ENCODE data around the gene SH3GL1. TPM values are rescaled to one million over a fixed set of nuclear protein-coding genes. Genes with fewer than 3 reads are reported as not detected.
A peak's percentile ranks its signal among the peaks of the same experiment; 100 is the strongest.

SH3GL1 gene
- total and polyA plus RNA-seq, 11 donors: 14.4 to 43.6 (median 22.2) TPM

GRCh38 chr19:4379383-4380253 is 20.7 kb downstream of the SH3GL1 start:
- Histone ChIP-seq H3K9me3 (no peaks in the 10 kb centered on the region), H3K27me3 (no peaks in the 10 kb centered on the region), H3K4me3 (peak overlapping the region in 3 of 12 donors; percentile 1 to 25 (median 10)), H3K27ac (peak overlapping the region in 11 of 12 donors; percentile 7 to 85 (median 72)), H3K36me3 (peaks cover 0 to 23% (median 5%) of the 10 kb centered on the region in 9 donors), H3K4me1 (peaks cover 10 to 60% (median 47%) of the 10 kb centered on the region in 12 donors)
- intact Hi-C loops (cut with DNase I): loop anchor here in 1 of 10 donors (2.0 kb wide), 1 partner anchor 13 kb away; no protein-coding TSS in a partner anchor
- DNase-seq (no peak), ATAC-seq (peak in 3 of 4 donors; percentile 5 to 30 (median 11))
- 51 to 64% (median 57%) methylated on average over 18 to 20 of the region's 20 CpGs for WGBS, 4 donors
- TF ChIP-seq CTCF (IDR thresholded peaks at IDR 0.05) (no peak), POLR2A (IDR thresholded peaks at IDR 0.05) (no peak)

- 93 to 96% (median 95%) methylated on average over 11 of the region's 11 CpGs for WGBS, 4 donors
- H3K4me1 ChIP-seq: peaks cover 16 to 67% (median 55%) of the 10 kb centered on the region in 12 donors
- peak overlapping the region in 5 of 12 donors; percentile 8 to 85 (median 79) for H3K27ac ChIP-seq
- no peaks in the 10 kb centered on the region for H3K27me3 ChIP-seq
- no peaks in the 10 kb centered on the region for H3K9me3 ChIP-seq
- ATAC-seq (no peak), DNase-seq (no peak)
- no peak overlapping the region for H3K4me3 ChIP-seq
- TF ChIP-seq CTCF (IDR thresholded peaks at IDR 0.05) (no peak), POLR2A (IDR thresholded peaks at IDR 0.05) (no peak)
- peaks cover 0 to 16% (median 0%) of the 10 kb centered on the region in 9 donors for H3K36me3 ChIP-seq
- intact Hi-C loops (cut with DNase I): loop anchor here in 1 of 10 donors (2.0 kb wide), 1 partner anchor 14 kb away; no protein-coding TSS in a partner anchor
Measured at GRCh38 chr19:4378886-4379285, 21.5 kb downstream of the SH3GL1 start.

GRCh38 chr19:4376991-4377781 is 23.2 kb downstream of the SH3GL1 start:
- peaks cover 0 to 8% (median 0%) of the 10 kb centered on the region in 9 donors for H3K36me3 ChIP-seq
- 65 to 87% (median 85%) methylated on average over 8 to 23 of the region's 23 CpGs for WGBS, 4 donors
- intact Hi-C loops (cut with DNase I): no loop called here
- H3K9me3 ChIP-seq: no peaks in the 10 kb centered on the region
- no peak overlapping the region for H3K27ac ChIP-seq
- ATAC-seq (no peak), DNase-seq (no peak)
- no peak overlapping the region for H3K4me3 ChIP-seq
- H3K4me1 ChIP-seq: peaks cover 24 to 84% (median 72%) of the 10 kb centered on the region in 12 donors
- no peaks in the 10 kb centered on the region for H3K27me3 ChIP-seq
- no peak for TF ChIP-seq POLR2A (IDR thresholded peaks at IDR 0.05)
- no peak for TF ChIP-seq CTCF (IDR thresholded peaks at IDR 0.05)

DNA sequence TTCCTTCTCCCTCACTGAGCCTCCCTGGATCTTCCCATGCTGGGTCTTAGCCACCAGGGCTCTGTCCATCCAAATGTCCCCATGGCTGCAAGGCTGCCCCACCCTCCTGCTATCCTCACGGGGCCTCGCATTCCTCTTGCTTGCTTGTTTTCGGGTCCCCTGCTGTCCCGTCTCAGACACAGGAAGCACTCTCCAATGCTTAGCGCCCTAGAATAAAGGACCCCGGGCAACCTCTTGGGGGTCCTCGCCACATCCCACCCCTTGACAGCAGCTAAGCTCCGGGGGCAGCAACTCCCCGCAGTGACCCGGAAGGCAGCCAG is 23.7 kb downstream of the SH3GL1 start:
- WGBS, 4 donors: 63 to 73% (median 70%) methylated on average over 8 to 10 of the region's 10 CpGs
- intact Hi-C loops (cut with DNase I): no loop called here
- no peak overlapping the region for H3K4me3 ChIP-seq
- peak in 1 of 5 donors; percentile 4 for DNase-seq
- H3K9me3 ChIP-seq: no peaks in the 10 kb centered on the region
- H3K4me1 ChIP-seq: peaks cover 24 to 89% (median 76%) of the 10 kb centered on the region in 12 donors
- H3K27ac ChIP-seq: no peak overlapping the region
- TF ChIP-seq POLR2A (IDR thresholded peaks at IDR 0.05) (no peak), CTCF (IDR thresholded peaks at IDR 0.05) (no peak)
- no peaks in the 10 kb centered on the region for H3K27me3 ChIP-seq
- ATAC-seq: no peak
- H3K36me3 ChIP-seq: peaks cover 0 to 9% (median 0%) of the 10 kb centered on the region in 9 donors
